Liver (tissue), 9 donors: ENCODE results near the gene EHBP1. TPM values are rescaled to one million over a fixed set of nuclear protein-coding genes. Genes with fewer than 3 reads are reported as not detected.

Experiments
- DNase-seq: peaks from one replicate; pipeline ENCODE4 v3.0.0-alpha.2; 2017; ENCODE audit warnings: low spot score
- H3K27ac ChIP-seq, 2 donors: one replicate each; pipeline ENCODE4 v1.7.0; 2013; ENCODE audit warnings: inconsistent platforms in 2 of 2, low read length in 2 of 2, control low read depth in 1 of 2, low read depth in 1 of 2, mild to moderate bottlenecking in 1 of 2
- H3K27me3 ChIP-seq, 4 donors: one replicate each; pipeline versions ENCODE4 v1.6.1 to v1.7.0; 2013; ENCODE audit warnings: low read length in 3 of 4, inconsistent platforms in 1 of 4, mild to moderate bottlenecking in 1 of 4, moderate library complexity in 1 of 4; ENCODE audit not compliant: control insufficient read depth in 4 of 4, insufficient read depth in 4 of 4
- H3K36me3 ChIP-seq, 4 donors: one replicate each; pipeline versions ENCODE4 v1.6.1 to v1.7.0; 2013; ENCODE audit warnings: low read length in 3 of 4, mild to moderate bottlenecking in 3 of 4, low read depth in 1 of 4, moderate library complexity in 1 of 4; ENCODE audit not compliant: control insufficient read depth in 4 of 4, insufficient read depth in 3 of 4
- H3K4me1 ChIP-seq, 4 donors: one replicate each; pipeline versions ENCODE4 v1.6.1 to v1.7.0; 2013; ENCODE audit warnings: low read length in 3 of 4, mild to moderate bottlenecking in 3 of 4, moderate library complexity in 1 of 4; ENCODE audit not compliant: control insufficient read depth in 4 of 4, insufficient read depth in 4 of 4
- H3K4me3 ChIP-seq, 3 donors: one replicate each; pipeline versions ENCODE4 v1.6.1 to v1.7.0; 2013; ENCODE audit warnings: low read length in 3 of 3, control low read depth in 1 of 3, low read depth in 1 of 3, mild to moderate bottlenecking in 1 of 3
- H3K9ac ChIP-seq, 2 donors: one replicate each; pipeline ENCODE4 v1.7.0; 2013; ENCODE audit warnings: low read length in 2 of 2, mild to moderate bottlenecking in 2 of 2, moderate library complexity in 2 of 2, control low read depth in 1 of 2, low read depth in 1 of 2
- H3K9me3 ChIP-seq, 4 donors: one replicate each; pipeline versions ENCODE4 v1.6.1 to v1.7.0; 2013; ENCODE audit warnings: low read length in 3 of 4; ENCODE audit not compliant: control insufficient read depth in 4 of 4
- ATF3 ChIP-seq: IDR thresholded peaks from 2 replicates; pipeline ENCODE4 v1.6.1; 2016; ENCODE audit warnings: antibody characterized with exemption
- FOXA1 ChIP-seq: IDR thresholded peaks from 2 replicates; pipeline ENCODE4 v1.6.1; 2016; ENCODE audit warnings: antibody characterized with exemption
- HNF4A ChIP-seq, 2 donors: conservative IDR thresholded peaks; 2 replicates each; pipeline ENCODE4 v1.6.1; 2016; ENCODE audit warnings: antibody characterized with exemption in 2 of 2, mild to moderate bottlenecking in 2 of 2
- HNF4G ChIP-seq: IDR thresholded peaks from 2 replicates; pipeline ENCODE4 v1.6.1; 2016; ENCODE audit warnings: antibody characterized with exemption
- RAD21 ChIP-seq, 2 donors: IDR thresholded peaks; 2 replicates each; pipeline ENCODE4 v1.6.1; 2016; ENCODE audit warnings: antibody characterized with exemption in 2 of 2, mild to moderate bottlenecking in 2 of 2
- RXRA ChIP-seq, 2 donors: IDR thresholded peaks; 2 replicates each; pipeline ENCODE4 v1.6.1; 2017 to 2018; ENCODE audit warnings: antibody characterized with exemption in 2 of 2, mild to moderate bottlenecking in 1 of 2
- SP1 ChIP-seq: IDR thresholded peaks from 2 replicates; pipeline ENCODE4 v1.6.1; 2018; ENCODE audit warnings: antibody characterized with exemption, mild to moderate bottlenecking
- YY1 ChIP-seq: IDR thresholded peaks from 2 replicates; pipeline ENCODE4 v1.6.1; 2016; ENCODE audit warnings: antibody characterized with exemption, mild to moderate bottlenecking
- ZBTB33 ChIP-seq: IDR thresholded peaks from 2 replicates; pipeline ENCODE4 v1.6.1; 2016; ENCODE audit warnings: antibody characterized with exemption
- WGBS: extraction: QIAGEN DNeasy Blood & Tissue Kit; methylation state at CpG from one replicate; pipeline ENCODE4 v1.1.7; 2013; 5-methylcytosine and 5-hydroxymethylcytosine counted together
- polyA plus RNA-seq, 2 donors: library from polyadenylated mRNA; stranded (reverse) in 1 of 2; unstranded in 1 of 2; fragments of 200-250 nt in 1 of 2; fragments of >200 nt in 1 of 2; fragmentation: Nextera tagmentation in 1 of 2; extraction: Ambion mirVana in 1 of 2; gene quantifications; one replicate each; pipeline versions ENCODE4 v1.2.1 to v1.2.3, GENCODE V29; 2013 to 2015
- total RNA-seq, 2 donors: library from RNA; depleted of rRNA; stranded (reverse); fragments of >200 nt; gene quantifications; one replicate each; pipeline ENCODE4 v1.2.3, GENCODE V29; 2014
- TF ChIP-seq, protein P1 (sequence below): fragments of 150-350 bp; IDR thresholded peaks from 2 replicates; pipeline ENCODE4 v1.5.1; 2017; ENCODE audit warnings: improper control_type of control experiment, low read depth, low read length; ENCODE audit not compliant: missing input control
- TF ChIP-seq, protein P2 (sequence below): IDR thresholded peaks from 2 replicates; pipeline ENCODE4 v1.6.1; 2016; ENCODE audit warnings: antibody characterized with exemption, mild to moderate bottlenecking
- donor health status: healthy.
- donor health status: healthy.
- donor health status: healthy.
- donor health status: healthy.
- donor health status: healthy.

Gene EHBP1
- total and polyA plus RNA-seq, 4 donors = 16.6 to 85.8 (median 24.4) TPM

DNA sequence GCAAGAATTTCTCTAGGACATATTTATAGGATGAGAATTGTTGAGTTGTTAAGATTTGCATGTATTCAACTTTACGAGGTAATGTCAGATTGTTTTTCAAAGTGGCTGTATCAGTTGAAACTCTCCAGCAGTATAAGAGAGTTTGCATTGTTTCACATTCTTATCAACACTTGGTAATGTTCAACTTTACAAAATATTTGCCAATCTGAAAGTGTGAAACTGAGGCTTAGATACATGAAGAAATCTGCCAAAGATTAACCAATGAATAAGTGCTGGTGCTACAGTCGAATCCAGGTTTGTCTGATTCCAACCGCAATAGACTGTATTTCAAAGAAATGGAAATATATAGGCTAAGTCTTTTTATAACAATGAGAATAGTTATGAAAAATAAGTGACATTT is 117.0 kb downstream of the EHBP1 start:
- TF ChIP-seq HNF4A (conservative IDR thresholded peaks at IDR 0.05) (peak; percentile 25 to 32), RAD21 (IDR thresholded peaks at IDR 0.05) (no peak), ZBTB33 (peak; percentile 30), SP1 (peak; percentile 12), RXRA (IDR thresholded peaks at IDR 0.05) (peak; percentile 7 to 31), HNF4G (no peak), YY1 (peak; percentile 28), ATF3 (no peak), FOXA1 (no peak)
- TF ChIP-seq, protein P1, sequence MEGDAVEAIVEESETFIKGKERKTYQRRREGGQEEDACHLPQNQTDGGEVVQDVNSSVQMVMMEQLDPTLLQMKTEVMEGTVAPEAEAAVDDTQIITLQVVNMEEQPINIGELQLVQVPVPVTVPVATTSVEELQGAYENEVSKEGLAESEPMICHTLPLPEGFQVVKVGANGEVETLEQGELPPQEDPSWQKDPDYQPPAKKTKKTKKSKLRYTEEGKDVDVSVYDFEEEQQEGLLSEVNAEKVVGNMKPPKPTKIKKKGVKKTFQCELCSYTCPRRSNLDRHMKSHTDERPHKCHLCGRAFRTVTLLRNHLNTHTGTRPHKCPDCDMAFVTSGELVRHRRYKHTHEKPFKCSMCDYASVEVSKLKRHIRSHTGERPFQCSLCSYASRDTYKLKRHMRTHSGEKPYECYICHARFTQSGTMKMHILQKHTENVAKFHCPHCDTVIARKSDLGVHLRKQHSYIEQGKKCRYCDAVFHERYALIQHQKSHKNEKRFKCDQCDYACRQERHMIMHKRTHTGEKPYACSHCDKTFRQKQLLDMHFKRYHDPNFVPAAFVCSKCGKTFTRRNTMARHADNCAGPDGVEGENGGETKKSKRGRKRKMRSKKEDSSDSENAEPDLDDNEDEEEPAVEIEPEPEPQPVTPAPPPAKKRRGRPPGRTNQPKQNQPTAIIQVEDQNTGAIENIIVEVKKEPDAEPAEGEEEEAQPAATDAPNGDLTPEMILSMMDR = no peak
- TF ChIP-seq, protein P2, sequence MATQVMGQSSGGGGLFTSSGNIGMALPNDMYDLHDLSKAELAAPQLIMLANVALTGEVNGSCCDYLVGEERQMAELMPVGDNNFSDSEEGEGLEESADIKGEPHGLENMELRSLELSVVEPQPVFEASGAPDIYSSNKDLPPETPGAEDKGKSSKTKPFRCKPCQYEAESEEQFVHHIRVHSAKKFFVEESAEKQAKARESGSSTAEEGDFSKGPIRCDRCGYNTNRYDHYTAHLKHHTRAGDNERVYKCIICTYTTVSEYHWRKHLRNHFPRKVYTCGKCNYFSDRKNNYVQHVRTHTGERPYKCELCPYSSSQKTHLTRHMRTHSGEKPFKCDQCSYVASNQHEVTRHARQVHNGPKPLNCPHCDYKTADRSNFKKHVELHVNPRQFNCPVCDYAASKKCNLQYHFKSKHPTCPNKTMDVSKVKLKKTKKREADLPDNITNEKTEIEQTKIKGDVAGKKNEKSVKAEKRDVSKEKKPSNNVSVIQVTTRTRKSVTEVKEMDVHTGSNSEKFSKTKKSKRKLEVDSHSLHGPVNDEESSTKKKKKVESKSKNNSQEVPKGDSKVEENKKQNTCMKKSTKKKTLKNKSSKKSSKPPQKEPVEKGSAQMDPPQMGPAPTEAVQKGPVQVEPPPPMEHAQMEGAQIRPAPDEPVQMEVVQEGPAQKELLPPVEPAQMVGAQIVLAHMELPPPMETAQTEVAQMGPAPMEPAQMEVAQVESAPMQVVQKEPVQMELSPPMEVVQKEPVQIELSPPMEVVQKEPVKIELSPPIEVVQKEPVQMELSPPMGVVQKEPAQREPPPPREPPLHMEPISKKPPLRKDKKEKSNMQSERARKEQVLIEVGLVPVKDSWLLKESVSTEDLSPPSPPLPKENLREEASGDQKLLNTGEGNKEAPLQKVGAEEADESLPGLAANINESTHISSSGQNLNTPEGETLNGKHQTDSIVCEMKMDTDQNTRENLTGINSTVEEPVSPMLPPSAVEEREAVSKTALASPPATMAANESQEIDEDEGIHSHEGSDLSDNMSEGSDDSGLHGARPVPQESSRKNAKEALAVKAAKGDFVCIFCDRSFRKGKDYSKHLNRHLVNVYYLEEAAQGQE = no peak
- WGBS = 36% methylated on average over 3 of the region's 3 CpGs
- no peak overlapping the region for H3K27ac ChIP-seq

DNA sequence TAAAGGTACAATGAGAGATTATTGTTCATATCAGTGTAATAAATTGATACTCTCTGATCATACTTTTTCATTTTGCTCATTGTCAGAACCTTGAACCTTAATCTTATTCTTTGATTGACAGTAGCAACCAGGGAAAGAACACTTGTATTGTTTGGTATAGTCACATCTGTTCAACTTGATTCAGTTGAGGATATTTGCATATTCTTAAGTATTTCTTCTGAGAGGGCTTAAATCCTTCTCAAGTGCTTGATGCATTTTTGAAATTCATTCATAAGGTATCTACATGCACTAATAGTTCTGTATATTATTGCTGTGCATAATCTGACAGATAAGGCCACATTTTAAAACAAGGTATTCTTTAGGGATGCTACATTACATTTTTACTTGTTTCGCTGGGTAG is 118.9 kb downstream of the EHBP1 start:
- no peaks in the 10 kb centered on the region for H3K27me3 ChIP-seq
- H3K36me3 ChIP-seq = peaks cover 0 to 21% (median 19%) of the 10 kb centered on the region in 4 donors
- H3K9me3 ChIP-seq = no peaks in the 10 kb centered on the region
- H3K27ac ChIP-seq = no peak overlapping the region
- DNase-seq = no peak
- WGBS = 98% methylated on average over 1 of the region's 1 CpG
- H3K9ac ChIP-seq = no peak overlapping the region
- peaks cover 2 to 12% (median 9%) of the 10 kb centered on the region in 4 donors for H3K4me1 ChIP-seq
- TF ChIP-seq ATF3 (no peak), ZBTB33 (no peak)
- no peak overlapping the region for H3K4me3 ChIP-seq

More for the DNA sequence above, 117.0 kb downstream of the EHBP1 start:
- Histone ChIP-seq H3K27me3 (no peaks in the 10 kb centered on the region), H3K36me3 (peaks cover 0 to 16% (median 14%) of the 10 kb centered on the region in 4 donors), H3K4me3 (no peak overlapping the region), H3K9me3 (no peaks in the 10 kb centered on the region), H3K9ac (no peak overlapping the region), H3K4me1 (peaks cover 2 to 12% (median 9%) of the 10 kb centered on the region in 4 donors)
- no peak for DNase-seq
